GM21717 (cell line): ENCODE results near the gene RWDD1.
"Not testable (repeated sequence)": the region's sequence is repeated elsewhere in the genome, so short reads cannot be mapped to it uniquely, and the experiment has no call there.

Experiments used
- ATAC-seq: cut with Tn5 transposase; IDR thresholded peaks from one replicate; pipeline ENCODE4 v1.9.1; 2021; ENCODE audit warnings: mild to moderate bottlenecking, moderate library complexity; ENCODE audit not compliant: unreplicated experiment

Gene RWDD1

DNA sequence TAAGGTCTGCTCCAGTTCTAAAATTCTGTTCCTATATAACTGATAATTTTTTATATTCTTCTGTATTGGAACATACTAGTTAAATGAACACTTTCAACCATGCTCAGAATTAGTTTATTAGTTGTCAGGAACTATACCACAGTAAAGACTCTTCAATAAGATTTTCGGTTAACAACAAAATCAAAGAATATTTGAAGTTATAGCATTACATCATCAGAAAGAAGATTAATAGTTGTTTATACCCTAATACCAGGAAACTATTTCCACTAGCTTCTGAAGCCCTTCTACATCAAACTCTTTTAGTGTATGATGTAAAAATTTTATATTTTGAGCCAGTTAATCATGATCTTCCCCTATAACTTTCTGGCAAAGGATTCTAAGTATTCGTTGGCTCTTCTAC is 11.2 kb upstream of the RWDD1 start:
- ATAC-seq: no peak

DNA sequence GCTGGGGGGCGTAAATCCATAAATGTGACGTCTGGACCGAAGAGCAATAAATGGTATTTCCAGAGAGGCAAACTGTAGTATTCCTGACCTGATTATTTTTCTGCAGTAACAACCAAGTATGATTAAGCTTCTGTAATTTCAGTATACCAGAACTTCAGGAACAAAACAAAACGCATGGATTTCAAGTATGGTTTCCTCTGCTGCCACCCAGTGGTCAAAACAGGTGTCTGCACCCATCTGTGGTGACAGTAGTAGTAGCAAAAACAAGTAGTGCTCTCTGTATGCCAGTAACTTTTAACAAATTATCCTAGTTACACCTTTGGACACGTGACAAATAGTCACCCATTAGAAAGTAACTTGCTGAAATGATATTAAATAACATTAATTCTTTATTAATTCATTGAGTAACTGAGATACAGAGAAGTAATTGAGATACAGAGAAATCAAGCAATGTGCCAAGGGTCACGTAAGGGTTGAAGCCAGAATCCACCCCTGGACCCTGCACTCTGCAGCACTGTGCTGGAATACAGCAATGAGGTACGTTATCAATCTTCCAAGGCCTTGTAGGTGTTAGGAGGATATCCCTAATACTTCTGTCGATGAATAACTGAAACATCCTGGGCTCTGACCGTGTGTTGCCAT is 9.8 kb upstream of the RWDD1 start:
- no peak for ATAC-seq

DNA sequence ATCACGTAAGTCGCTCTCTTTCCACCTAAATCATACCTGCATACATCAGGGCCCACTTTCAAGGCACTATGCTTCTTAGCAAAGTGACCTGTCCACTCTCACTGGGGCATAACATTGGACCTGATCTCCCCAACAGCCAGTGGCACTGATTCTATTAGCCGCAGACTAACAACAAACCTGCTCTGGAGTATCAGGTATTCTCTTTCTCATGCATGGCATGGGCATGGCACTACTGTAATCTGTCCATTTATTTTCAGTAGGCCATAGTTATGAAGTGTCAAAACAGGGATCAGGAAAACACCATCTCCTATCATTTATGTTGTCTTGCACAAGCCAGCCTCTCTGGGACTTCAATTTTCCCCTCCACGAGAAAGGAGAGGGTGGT is 9.3 kb upstream of the RWDD1 start:
- ATAC-seq: no peak

DNA sequence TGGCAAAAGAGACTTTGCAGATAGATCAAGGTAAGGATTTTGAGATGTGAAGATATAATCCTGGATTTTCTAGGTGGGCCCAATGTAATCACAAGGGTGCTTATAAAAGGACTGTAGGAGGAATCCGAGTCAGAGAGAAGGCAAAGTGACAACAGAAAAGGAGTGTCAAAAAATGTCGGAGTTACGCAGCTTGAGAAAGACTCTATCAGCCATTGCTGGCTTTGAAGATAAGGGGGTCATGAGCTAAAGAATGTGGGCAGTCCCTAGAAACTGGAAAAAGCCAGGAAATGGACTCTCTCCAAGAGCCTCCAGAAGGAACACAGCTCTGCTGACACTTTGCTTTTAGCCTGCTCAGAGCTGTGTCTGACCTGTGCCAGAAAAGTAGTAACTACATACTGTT is 8.7 kb upstream of the RWDD1 start:
- ATAC-seq: no peak

DNA sequence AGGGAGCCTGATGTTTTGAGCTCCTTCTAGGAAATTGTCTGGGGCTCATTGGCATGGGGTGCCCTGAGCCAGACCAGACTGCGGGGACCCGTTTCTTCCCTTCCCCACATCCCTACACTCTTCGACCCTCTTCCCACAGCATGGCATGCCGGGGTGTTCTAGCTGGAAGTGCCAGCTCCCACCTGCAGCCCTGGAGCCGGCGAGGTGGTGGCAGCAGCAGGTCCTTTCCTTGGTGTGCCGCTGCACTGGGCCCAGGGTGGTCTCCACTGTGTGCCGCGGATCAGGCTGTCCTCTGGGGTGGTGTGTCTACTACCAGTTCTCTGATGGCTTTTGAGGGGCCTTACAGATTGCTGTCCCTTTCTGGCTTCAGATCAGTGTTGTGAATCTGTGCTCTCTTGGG is 7.5 kb upstream of the RWDD1 start:
- ATAC-seq: no peak

DNA sequence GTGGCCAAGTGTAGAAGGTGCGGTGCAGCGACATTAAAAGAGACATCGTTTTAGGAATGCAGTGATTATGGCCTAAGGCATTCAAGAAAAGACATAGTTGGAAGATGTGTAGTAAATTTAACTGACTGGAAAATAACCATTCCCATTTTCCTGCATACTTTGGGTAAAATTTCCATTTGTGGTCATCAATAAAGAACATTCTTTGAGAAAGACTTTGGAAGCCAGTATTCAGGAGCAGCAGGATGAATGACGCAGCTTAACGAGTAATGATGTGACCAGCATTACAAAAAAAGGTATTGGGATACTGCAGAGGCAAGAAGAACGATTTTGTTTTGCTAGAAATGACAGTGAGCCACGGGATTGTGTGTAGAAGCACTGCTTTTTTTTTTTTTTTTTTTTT is 7.0 kb upstream of the RWDD1 start:
- ATAC-seq: no peak

DNA sequence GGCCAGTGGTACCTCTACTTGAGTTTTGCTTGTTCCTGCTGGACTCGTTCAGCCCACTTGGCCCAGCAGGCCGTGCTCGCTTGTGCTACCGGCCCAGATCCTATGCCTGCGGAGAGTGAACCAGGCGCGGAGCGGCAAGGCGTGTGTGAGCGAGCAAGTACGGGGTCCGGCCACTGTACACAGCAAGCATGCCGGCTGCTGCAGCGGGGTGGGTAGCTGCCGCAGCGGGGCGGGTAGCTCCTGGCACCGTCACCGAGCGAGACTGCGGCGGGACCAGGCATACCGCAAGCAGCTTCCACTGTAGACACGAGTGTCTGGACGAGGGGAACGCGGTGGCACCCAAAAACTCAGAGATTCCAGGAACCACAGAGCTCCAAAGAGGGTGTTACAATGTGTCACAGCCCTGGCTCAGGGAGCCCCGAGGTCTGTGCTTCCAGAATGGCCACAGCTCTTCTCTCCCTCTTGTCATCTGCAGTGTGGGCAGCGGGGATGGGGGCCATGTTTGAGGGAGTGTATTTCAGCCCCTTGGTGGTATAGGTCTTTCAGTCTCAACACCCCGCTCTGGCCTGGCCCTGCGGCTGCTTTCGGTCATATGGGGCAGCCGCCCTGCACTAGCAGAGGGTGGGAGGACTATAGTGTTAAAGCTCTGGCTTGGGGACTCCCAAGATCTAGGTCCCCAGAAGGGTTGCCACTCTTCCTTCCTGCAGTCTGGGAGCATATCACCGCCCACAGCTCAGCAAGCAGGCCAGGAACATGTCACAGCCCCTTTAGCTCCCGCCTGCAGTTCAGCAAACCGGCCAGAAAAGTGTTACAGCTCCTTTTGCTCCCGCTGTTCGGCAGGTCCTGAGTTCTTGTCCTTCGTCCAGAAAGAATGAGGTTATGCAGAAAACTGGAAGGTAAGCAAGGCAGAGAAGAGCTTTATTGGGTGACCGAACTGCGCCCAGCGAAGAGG is 6.1 kb upstream of the RWDD1 start:
- ATAC-seq: no peak

DNA sequence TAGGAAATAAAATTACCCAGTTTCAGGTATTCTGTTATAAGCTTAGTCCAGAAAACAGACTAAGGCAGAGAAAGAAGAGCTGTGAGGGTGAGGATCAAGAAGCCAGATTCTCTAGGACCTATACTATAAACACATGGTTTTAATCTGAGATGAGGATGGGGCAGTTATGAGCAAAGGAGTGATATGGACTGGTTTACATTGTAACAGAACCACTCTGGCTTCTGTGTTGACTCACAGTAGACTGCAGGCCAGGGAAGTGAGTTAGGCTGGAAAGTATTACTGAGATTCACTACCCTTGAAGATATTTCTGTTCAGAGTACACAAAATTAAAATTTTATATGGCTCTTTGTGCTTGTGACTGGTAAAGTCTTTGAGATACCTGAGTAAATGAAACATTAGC is 3.2 kb upstream of the RWDD1 start:
- ATAC-seq: no peak

DNA sequence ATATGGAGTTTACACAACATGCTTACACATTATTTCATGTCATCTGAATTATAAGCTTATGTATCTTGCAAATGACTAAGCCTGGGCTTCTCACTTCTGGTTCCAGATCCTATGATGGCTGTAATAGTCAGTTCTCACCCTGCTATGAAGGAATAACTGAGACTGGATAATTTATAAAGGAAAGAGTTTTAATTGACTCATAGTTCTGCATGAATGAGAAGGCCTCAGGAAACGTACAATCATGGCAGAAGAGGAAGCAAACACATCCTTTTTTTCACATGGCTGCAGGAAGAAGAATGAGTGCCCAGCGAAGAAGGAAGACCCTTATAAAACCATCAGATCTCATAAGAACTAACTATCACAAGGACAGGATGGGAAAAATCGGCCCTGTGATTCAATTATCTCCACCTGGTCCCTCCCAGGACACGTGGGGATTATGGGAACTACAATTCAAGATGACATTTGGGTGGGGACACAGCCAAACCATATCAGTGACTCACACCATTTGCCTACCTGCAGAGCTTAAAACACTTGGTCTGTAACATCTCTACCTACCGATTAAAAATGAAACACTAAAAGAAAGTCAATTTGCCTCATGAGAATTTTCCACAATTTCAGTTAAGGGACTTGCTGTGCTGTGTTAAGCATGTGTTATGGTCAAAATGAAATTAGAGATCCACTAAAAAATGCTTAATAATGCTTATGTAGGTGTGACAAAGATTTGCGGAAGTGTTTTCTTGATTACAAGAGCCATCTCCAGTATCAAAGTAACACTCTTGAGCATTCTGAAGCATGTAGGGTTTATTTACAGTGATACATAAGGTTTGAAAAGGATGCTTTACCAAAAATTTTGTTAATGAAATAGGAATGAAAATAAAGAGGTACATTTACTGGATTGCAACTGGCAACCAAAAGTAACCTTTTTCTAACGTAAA is 2.2 kb upstream of the RWDD1 start:
- ATAC-seq: no peak

DNA sequence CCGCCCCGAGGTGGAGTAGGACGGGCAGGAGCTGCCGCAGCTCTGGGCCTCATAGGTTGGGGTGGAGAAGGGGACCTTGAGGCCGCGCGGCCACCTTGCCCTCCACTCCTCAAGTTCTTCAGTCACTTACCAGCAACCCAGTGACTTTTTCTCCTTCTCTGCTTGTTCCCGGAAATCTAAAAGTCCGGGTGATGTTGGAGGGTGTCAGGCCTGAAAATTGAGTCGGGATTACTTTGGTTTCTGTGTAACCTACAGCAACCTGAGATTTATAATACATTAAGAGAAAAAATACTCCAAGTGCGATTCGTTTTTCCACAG is 338 bp downstream of the RWDD1 start:
- ATAC-seq: no peak

DNA sequence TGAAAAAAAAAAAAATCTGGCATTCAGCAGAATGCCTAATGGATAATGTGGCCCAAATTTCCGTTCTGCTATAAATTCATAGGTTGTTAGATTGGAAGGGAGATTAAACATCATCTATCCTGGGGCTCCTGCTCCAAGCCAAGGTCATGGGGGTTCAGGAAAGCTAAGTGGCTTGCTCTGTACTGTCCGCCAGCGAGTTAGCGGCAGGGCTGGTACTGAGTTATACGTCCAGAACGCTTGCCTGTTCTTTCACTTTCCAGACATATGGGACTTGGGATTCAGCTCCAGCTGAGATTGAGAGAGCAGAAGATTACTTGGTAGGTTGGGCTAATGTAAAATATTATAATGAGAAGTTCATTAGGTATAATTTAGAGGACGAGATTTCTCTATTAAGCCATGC is 858 bp downstream of the RWDD1 start:
- ATAC-seq: no peak

DNA sequence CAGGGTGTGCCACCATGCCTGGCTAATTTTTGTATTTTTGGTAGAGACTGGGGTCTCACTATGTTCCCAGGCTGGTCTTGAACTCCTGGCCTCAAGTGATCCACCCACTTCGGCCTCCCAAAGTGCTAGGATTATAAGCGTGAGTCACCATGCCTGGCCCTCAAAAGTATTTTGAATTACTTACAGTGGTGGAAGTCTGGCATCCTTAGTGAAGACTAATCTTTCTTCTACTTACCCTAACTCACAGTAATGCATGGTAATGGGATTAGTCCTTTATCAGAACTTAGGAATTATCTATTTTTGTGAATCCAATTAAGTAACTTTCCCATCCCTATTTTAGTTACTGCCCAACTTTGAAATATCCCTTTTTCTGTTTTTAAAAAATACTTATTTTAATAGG is 3.9 kb downstream of the RWDD1 start:
- ATAC-seq: no peak

DNA sequence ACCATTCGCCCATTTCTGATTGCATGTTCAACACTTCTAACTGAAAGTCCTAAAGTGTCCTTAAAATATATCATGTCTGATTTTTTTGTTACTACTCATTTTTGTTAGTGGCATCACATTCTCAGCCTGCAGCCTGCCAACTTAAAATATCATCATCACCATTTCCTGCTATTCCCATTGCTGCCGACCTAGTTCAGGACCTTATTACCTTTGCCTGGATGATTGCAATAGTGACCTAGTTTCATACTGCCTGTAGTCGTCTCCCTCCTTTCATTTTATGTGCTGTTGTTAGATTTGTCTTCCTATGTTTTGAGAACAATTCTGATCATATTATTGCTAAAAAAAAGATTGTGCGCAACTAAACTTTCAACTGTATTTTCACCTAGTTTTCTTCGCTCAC is 6.2 kb downstream of the RWDD1 start:
- ATAC-seq: no peak

DNA sequence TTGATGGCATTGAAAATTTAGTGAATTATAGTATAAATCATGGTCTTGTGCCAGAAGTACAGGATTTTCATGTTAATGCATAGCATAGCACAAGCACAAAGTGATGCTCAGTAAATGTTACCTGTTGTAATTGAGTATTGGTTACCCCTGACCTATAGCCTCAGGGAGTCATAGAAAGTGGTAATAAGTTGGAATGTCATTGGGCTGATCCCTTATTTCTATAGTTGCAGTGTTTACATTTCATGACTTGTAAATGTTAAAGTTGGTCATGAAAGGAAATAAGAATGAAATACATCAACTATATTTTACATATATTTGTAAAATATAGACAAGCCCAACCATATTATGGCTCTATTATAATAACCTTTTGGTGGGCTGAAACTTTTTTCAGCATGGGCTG is 7.0 kb downstream of the RWDD1 start:
- ATAC-seq: no peak

DNA sequence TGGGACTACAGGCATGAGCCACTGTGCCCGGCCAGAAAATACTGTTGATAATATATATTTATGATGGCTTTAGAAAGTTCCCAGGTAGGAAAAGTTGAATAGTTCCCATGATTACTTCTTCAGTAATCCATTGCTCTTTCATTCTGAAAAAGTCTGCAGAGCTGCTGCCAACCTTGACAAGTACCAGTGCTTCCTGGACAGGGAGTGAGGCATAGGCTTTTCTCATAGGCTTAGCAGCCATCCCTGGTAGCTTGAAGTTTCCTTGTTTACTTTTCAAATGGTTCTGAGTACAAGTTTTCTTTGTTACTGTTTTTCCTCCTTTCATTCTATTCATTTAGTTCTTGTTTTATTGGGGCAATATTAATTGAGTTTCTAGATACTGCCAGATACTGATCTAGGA is 7.8 kb downstream of the RWDD1 start:
- no peak for ATAC-seq

DNA sequence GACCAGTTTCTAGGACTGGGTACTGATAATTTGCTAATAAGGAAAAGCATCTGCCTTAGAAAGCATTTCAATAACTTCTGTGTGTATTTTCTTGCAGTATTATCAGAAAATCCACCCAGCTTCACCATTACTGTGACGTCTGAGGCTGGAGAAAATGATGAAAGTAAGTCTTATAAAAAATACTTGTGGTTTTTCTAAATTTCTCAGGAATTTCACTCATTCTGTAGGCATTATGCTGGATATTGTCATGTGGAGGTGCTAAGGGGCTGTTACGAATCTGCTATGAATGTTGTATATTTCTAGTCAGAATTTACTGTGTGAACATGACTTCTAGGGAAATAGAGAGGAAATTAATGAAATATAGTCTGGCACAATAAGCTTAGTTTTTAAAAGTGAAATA is 8.9 kb downstream of the RWDD1 start:
- no peak for ATAC-seq

DNA sequence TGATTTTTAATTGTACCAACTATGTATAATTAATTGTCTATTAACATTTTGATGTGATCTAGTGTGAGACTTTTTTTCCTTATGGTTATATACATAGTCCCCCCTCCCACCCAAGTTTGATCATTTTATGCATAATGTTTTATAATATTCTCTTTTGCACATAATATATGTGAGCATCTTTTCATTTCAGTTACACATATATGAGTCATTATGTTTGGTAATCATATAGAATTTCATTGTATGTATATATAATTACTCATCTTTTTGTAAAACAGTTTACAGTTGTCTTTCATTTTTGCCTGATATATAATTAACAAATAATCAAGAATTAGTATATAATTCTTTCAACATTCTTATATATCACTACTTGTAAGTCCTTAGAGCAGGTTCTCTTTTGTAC is 15.0 kb downstream of the RWDD1 start:
- no peak for ATAC-seq

DNA sequence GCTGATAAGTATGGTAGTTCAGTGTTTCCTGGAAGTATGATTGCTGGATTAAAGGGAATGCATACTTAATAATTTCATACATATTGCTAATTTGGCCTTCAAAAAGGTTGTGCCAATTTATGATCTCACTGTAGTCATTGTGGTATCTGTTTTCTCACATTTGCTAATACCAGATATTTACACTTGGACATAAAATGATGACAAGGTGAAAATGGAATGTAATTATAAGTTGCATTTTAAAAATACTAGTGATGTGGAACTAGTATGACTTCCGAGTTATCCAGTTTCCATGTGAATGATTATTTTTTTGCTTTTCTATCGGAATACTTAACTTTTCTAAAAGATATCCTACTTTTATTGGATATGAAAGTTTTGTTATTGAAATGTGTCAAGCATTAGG is 15.4 kb downstream of the RWDD1 start:
- ATAC-seq: no peak

DNA sequence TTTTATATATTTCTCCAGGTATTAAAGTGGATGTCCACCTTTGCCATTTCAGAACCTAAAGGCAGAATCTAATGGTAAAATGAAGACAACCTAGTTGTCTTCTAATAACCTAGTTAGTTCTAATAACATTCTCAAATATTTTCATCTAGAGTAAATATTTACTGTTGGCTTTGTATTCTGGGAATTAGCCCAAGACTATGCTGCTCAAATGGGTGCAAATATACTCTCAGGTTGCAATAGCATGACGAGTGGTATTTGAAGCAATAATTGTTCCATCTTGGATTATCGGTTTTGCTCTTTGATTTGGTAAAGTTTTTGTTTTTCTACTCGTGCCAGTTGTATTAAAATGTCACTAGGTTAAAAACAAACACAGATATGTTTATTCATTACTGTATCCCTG is 23.9 kb downstream of the RWDD1 start:
- ATAC-seq: no peak

DNA sequence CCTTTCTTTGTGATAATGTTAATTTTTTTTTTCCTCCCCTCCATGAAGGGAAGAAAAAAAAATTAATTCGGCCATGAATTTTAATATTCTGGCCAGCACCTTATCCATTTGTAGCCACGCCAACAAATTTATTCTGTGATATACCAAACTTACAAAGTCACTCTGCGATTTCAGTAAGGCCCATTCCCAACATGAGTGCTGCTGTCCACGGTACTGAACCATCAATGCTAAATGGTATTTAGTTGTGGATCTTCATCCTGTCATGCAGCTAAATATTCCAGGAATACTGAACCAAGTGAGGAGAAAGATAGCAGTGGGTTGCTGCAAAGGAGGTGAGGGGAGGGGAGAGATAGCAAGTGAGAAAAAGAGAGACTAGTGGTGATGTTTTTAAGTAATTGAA is 25.5 kb downstream of the RWDD1 start:
- no peak for ATAC-seq

DNA sequence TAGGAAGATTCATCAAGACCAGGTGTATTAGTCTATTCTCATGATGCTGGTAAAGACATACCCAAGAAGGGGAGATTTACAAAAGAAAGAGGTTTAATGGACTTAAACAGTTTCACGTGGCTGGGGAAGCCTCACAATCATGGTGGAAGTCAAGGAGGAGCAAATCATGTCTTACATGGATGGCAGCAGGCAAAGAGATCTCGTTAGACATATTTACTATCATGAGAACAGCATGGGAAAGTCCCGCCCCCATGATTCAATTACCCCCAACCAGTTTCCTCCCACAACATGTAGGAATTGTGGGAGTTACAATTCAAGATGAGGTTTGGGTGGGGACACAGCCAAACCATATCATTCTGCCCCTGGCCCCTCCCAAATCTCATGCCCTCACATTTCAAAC is 32.6 kb downstream of the RWDD1 start:
- ATAC-seq: not testable (repeated sequence)

DNA sequence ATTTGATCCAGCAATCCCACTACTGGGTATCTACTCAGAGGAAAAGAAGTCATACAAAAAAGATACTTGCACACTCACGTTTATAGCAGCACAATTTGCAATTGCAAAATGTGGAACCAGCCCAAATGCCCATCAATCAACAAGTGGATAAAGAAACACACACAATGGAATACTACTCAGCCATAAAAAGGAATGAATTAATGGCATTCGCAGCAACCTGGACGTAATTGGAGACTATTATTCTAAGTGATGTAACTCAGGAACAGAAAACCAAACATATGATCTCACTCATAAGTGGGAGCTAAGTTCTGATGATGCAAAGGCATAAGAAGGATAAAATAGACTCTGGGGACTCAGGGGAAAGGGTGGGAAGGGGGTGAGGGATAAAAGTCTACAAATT is 33.6 kb downstream of the RWDD1 start:
- not testable (repeated sequence) for ATAC-seq
